HEK293T (cell line): Measurements from ENCODE around the gene GABBR2.

Experiments used
- CTCF ChIA-PET: fragments of 350-600 bp; formaldehyde crosslinking; extraction: SDS; loops from one replicate; lab custom pipeline; 2021; ENCODE audit warnings: antibody characterized with exemption, inconsistent platforms; lab: Yijun Ruan, JAX
- POLR2A ChIA-PET: fragments of 350-600 bp; formaldehyde crosslinking; extraction: SDS; loops from one replicate; lab custom pipeline; 2020; ENCODE audit warnings: antibody characterized with exemption, inconsistent platforms; lab: Yijun Ruan, JAX
- DNase-seq: peaks from one replicate; pipeline ENCODE4 v3.0.0; 2012; ENCODE audit warnings: mixed read lengths; ENCODE audit errors: extremely low spot score
- ARNT ChIP-seq: fragments of 450-650 bp; IDR thresholded peaks from 2 replicates; pipeline ENCODE4 v1.6.1; 2017; ENCODE audit warnings: mild to moderate bottlenecking
- BHLHE40 ChIP-seq: fragments of 450-650 bp; IDR thresholded peaks from 2 replicates; pipeline ENCODE4 v1.6.1; 2016; ENCODE audit warnings: mild to moderate bottlenecking, moderate library complexity, borderline replicate concordance
- CTBP1 ChIP-seq: fragments of 450-650 bp; IDR thresholded peaks from 2 replicates; pipeline ENCODE4 v1.6.1; 2016; ENCODE audit warnings: borderline replicate concordance
- ELF4 ChIP-seq: fragments of 450-650 bp; IDR thresholded peaks from 2 replicates; pipeline ENCODE4 v1.6.1; 2017; ENCODE audit warnings: antibody characterized with exemption
- FOXA1 ChIP-seq: fragments of 450-650 bp; IDR thresholded peaks from 2 replicates; pipeline ENCODE4 v1.6.1; 2016; ENCODE audit warnings: mild to moderate bottlenecking
- FOXK2 ChIP-seq: fragments of 450-650 bp; IDR thresholded peaks from 2 replicates; pipeline ENCODE4 v1.6.1; 2016; ENCODE audit warnings: mild to moderate bottlenecking
- FOXM1 ChIP-seq: fragments of 450-650 bp; IDR thresholded peaks from 2 replicates; pipeline ENCODE4 v1.6.1; 2017; ENCODE audit warnings: mild to moderate bottlenecking, borderline replicate concordance
- HDGF ChIP-seq: fragments of 450-650 bp; IDR thresholded peaks from 2 replicates; pipeline ENCODE4 v1.6.1; 2017; ENCODE audit warnings: antibody characterized with exemption, borderline replicate concordance
- L3MBTL2 ChIP-seq: fragments of 450-650 bp; conservative IDR thresholded peaks from 2 replicates; pipeline ENCODE4 v1.6.1; 2016; ENCODE audit warnings: mild to moderate bottlenecking
- LEF1 ChIP-seq: fragments of 450-650 bp; IDR thresholded peaks from 2 replicates; pipeline ENCODE4 v1.6.1; 2017; ENCODE audit warnings: mild to moderate bottlenecking, borderline replicate concordance
- NFRKB ChIP-seq: fragments of 450-650 bp; IDR thresholded peaks from 2 replicates; pipeline ENCODE4 v1.6.1; 2016; ENCODE audit warnings: mild to moderate bottlenecking, moderate library complexity
- PKNOX1 ChIP-seq: fragments of 450-650 bp; IDR thresholded peaks from 2 replicates; pipeline ENCODE4 v1.6.1; 2016
- SP1 ChIP-seq: fragments of 450-650 bp; IDR thresholded peaks from 2 replicates; pipeline ENCODE4 v1.6.1; 2017
- SUZ12 ChIP-seq: fragments of 450-650 bp; IDR thresholded peaks from 2 replicates; pipeline ENCODE4 v1.6.1; 2016; ENCODE audit warnings: mild to moderate bottlenecking
- TARDBP ChIP-seq: fragments of 450-650 bp; IDR thresholded peaks from 2 replicates; pipeline ENCODE4 v1.6.1; 2016
- ZNF384 ChIP-seq: fragments of 450-650 bp; IDR thresholded peaks from 2 replicates; pipeline ENCODE4 v1.6.1; 2016

Gene GABBR2

GRCh38 chr9:98732091-98732490 is 23.4 kb upstream of the GABBR2 start:
- POLR2A ChIA-PET, result no interaction called here
- CTCF ChIA-PET, result no interaction called here
- DNase-seq, result no peak
- no peak for TF ChIP-seq CTBP1

- TF ChIP-seq FOXK2 (no peak), SUZ12 (no peak), NFRKB (no peak), ZNF384 (no peak), FOXM1 (no peak), BHLHE40 (no peak), PKNOX1 (no peak), TARDBP (no peak), LEF1 (no peak), ELF4 (no peak), ARNT (no peak), CTBP1 (no peak), FOXA1 (no peak), SP1 (no peak), L3MBTL2 (no peak), HDGF (no peak)
- no peak for DNase-seq
- ChIA-PET POLR2A (no interaction called here), CTCF (no interaction called here)
Measured at GRCh38 chr9:98730871-98731270, 22.1 kb upstream of the GABBR2 start.

- CTCF ChIA-PET, result no interaction called here
- POLR2A ChIA-PET, result no interaction called here
- DNase-seq, result no peak
- TF ChIP-seq CTBP1 (no peak), ZNF384 (no peak)
Measured at GRCh38 chr9:98728500-98728899, 19.8 kb upstream of the GABBR2 start.

GRCh38 chr9:98727428-98727827 is 18.7 kb upstream of the GABBR2 start:
- DNase-seq, result no peak
- POLR2A ChIA-PET, result no interaction called here
- CTCF ChIA-PET, result no interaction called here
- TF ChIP-seq SUZ12 (no peak), FOXA1 (no peak), TARDBP (no peak), HDGF (no peak), ZNF384 (no peak), FOXK2 (no peak), SP1 (no peak), NFRKB (no peak), LEF1 (no peak), CTBP1 (no peak), ELF4 (no peak)

- no peak for DNase-seq
- ChIA-PET POLR2A (no interaction called here), CTCF (no interaction called here)
- TF ChIP-seq ZNF384, result no peak
- TF ChIP-seq FOXA1, result no peak
- no peak for TF ChIP-seq TARDBP
- no peak for TF ChIP-seq ARNT
- TF ChIP-seq CTBP1, result no peak
- TF ChIP-seq NFRKB, result no peak
- no peak for TF ChIP-seq FOXK2
- TF ChIP-seq LEF1, result no peak
- TF ChIP-seq FOXM1, result no peak
- no peak for TF ChIP-seq HDGF
- TF ChIP-seq BHLHE40, result no peak
- TF ChIP-seq SP1, result no peak
- TF ChIP-seq ELF4, result no peak
- TF ChIP-seq L3MBTL2, result no peak
- TF ChIP-seq SUZ12, result no peak
- no peak for TF ChIP-seq PKNOX1
Measured at GRCh38 chr9:98726735-98727134, 18.0 kb upstream of the GABBR2 start.

GRCh38 chr9:98724810-98725530 is 16.2 kb upstream of the GABBR2 start:
- TF ChIP-seq FOXM1, result no peak
- no peak for TF ChIP-seq ARNT
- TF ChIP-seq FOXK2, result no peak
- no peak for TF ChIP-seq HDGF
- no peak for TF ChIP-seq CTBP1
- no peak for TF ChIP-seq TARDBP
- TF ChIP-seq PKNOX1, result no peak
- TF ChIP-seq SP1, result no peak
- TF ChIP-seq L3MBTL2, result no peak
- TF ChIP-seq LEF1, result no peak
- ChIA-PET POLR2A (no interaction called here), CTCF (interaction anchor here (1.0 kb wide), 1 partner anchor 51 kb away, joined by 3 read pairs; no protein-coding TSS in a partner anchor)
- DNase-seq, result no peak
